PC-9 (cell line): ENCODE measurements around the gene SGCD.

Experiments
- EZH2 ChIP-seq: fragments of 200-600 bp; sonication (generic); IDR thresholded peaks from 2 replicates; pipeline ENCODE4 v1.8.0; 2017; ENCODE audit warnings: antibody characterized with exemption, low read depth
- TF ChIP-seq, protein P1 (sequence below): fragments of 200-600 bp; sonication (generic); conservative IDR thresholded peaks from 2 replicates; pipeline ENCODE4 v1.6.1; 2017; ENCODE audit warnings: mixed run types, antibody characterized with exemption, mild to moderate bottlenecking, moderate library complexity

DNA sequence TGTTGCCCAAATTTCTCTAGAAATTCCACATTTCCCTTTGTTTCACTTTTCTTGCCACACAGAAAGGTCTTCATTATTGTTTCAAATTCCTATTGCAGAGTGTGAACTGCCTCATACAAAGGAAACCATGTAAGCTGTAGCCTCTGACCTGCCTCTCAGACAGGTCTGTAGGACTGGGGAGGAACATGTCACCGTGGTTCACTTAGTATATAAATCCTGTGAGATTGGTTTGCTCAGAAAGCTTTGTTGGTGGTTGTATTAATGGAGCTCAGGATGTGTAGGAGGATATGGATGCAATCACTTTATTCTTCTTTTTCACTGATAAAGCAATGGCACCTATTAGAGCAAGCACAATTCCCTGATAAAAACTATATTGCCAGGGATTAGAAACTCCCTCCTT, 4.2 kb downstream of the SGCD start:
- TF ChIP-seq, protein P1, sequence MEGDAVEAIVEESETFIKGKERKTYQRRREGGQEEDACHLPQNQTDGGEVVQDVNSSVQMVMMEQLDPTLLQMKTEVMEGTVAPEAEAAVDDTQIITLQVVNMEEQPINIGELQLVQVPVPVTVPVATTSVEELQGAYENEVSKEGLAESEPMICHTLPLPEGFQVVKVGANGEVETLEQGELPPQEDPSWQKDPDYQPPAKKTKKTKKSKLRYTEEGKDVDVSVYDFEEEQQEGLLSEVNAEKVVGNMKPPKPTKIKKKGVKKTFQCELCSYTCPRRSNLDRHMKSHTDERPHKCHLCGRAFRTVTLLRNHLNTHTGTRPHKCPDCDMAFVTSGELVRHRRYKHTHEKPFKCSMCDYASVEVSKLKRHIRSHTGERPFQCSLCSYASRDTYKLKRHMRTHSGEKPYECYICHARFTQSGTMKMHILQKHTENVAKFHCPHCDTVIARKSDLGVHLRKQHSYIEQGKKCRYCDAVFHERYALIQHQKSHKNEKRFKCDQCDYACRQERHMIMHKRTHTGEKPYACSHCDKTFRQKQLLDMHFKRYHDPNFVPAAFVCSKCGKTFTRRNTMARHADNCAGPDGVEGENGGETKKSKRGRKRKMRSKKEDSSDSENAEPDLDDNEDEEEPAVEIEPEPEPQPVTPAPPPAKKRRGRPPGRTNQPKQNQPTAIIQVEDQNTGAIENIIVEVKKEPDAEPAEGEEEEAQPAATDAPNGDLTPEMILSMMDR, result no peak
- TF ChIP-seq EZH2, result no peak
